ENCODE measurements around the gene TJAP1.
A peak's percentile ranks its signal among the peaks of the same experiment; 100 is the strongest.

TJAP1 gene

GRCh38 chr6:43477235-43478007 lies at the start of gene TJAP1:
Gene TJAP1, plus strand, starts transcription at chr6:43477570. Its CDS starts 21,432 bp downstream, at chr6:43499002.
- DNase-seq: peak; percentile 90

DNA sequence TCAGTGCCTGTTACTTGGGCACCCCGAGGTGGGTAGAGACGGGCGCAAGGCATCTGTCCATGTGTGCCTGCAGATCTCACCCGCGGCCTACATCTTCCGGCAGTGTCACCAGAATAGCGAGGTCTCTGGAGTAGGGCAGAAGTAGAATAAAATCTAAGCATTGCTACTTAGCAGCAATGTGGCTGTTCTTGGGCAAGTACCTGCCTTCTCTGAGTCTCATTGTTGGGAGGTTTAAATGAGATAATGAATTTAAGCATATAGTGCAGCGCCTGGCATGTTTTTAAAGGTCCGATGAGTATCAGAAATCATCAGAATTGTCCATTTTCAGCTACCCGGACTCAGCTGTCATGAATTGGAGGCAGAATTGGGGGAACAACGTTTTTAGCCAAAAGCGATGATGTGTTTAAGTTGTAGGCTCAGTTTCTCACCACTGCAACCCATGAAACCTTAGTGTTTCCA lies 49.2 kb upstream of the TJAP1 start:
- DNase-seq: peak; percentile 28

DNA sequence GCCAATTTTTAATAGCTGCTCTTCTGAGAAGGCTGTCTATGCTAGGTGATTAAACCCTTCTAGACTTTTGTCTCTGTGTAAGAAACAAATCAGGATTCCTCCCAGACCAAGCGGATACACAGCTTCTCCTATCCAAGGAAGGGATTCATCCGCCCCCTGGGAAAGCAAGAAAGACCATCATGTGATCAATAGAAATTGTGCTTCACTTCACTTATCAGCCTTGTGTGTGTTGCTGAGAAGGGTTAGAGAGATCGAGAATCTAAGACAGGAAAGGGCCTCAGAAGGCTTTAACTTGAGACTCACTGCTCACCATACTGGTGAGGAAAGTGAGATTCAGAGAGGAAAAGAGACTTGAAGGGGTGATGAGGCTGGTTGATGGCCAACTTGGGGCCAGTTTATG lies 48.5 kb upstream of the TJAP1 start:
- DNase-seq: no peak

- DNase-seq: no peak
Measured at GRCh38 chr6:43432009-43432945, 45.1 kb upstream of the TJAP1 start.

- DNase-seq: no peak
Measured at GRCh38 chr6:43433148-43433547, 44.2 kb upstream of the TJAP1 start.

- no peak for DNase-seq
Measured at GRCh38 chr6:43434001-43434840, 43.1 kb upstream of the TJAP1 start.

GRCh38 chr6:43434943-43435342 lies 42.4 kb upstream of the TJAP1 start:
- DNase-seq: no peak

- no peak for DNase-seq
Measured at GRCh38 chr6:43435682-43436437, 41.5 kb upstream of the TJAP1 start.

DNA sequence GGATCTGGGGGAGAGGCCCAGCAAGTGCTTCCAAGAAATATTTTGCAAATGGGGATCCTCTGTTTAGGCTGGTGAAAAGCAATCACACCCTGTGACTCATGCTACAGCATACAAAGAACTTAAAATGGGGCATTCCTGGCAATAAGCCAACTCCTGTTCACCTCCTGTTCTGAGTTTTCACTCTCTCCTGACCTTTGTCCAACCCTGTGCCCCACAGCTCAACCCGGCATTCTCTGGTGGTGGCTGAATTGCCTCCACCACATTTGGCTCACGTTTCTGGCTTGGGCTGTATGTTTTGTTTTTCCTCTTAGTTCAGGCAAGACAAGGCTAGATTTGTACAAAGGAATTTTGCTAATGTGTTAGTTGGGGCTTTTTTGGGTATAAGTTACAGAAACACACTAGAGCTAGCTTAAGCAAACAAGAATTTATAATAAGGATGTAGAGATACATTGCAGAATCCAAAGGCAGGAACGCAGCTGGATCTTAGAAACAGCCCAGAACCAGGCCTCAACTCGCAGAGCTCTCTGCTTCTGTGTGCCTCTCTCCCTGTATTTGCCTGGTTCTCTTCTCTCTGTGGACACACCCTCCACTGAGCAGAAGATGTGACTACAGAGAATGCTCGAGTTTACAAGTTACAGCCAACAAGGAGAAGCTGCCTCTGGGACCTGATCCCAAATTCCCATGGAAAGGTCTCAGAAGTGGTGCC lies 40.6 kb upstream of the TJAP1 start:
- DNase-seq: no peak

- no peak for DNase-seq
Measured at GRCh38 chr6:43437700-43438099, 39.7 kb upstream of the TJAP1 start.

GRCh38 chr6:43442935-43443334 lies 34.4 kb upstream of the TJAP1 start:
- no peak for DNase-seq

DNA sequence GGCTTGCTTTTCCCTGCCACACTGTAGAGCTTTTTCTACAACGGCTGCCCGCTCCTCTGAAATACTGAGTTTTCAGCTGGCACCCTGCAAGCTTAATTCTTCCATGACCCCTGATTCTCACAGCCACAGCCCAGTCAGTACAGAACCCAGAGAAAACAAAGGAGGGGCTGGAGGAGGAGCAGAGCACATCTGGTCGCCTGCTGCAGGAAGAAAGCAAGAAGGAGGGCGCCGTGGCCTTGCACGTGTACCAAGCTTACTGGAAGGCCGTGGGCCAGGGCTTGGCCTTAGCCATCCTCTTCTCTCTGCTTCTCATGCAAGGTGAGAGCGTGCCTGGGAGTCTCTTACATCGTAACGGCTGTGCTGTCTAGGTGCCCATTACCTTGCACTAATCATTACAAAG lies 33.3 kb upstream of the TJAP1 start:
- DNase-seq: no peak

GRCh38 chr6:43444582-43444981 lies 32.8 kb upstream of the TJAP1 start:
- DNase-seq: no peak

DNA sequence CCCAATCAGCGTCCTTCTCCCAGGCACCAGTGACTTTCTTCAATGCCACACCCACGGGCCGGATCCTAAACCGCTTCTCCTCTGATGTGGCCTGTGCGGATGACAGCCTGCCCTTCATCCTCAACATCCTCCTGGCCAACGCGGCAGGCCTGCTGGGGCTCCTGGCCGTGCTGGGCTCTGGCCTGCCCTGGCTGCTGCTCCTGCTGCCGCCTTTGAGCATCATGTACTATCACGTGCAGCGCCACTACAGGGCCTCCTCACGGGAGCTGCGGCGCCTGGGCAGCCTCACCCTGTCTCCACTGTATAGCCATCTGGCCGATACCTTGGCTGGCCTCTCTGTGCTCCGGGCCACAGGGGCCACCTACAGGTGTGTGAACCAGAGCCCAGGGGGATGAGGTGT lies 31.8 kb upstream of the TJAP1 start:
- DNase-seq: no peak

DNA sequence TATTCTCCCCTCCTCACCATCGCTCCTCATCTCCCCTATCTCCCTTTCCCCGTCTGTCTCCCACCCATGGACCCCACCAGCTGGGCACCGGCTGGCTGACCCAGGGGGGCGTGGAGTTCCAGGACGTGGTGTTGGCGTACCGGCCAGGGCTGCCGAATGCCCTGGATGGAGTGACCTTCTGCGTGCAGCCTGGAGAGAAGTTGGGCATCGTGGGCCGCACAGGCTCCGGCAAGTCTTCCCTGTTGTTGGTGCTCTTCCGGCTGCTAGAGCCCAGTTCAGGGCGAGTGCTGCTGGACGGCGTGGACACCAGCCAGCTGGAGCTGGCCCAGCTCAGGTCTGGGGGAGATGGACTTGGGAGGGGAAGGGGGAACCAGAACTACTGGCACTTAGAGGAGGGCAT lies 29.8 kb upstream of the TJAP1 start:
- no peak for DNase-seq

DNA sequence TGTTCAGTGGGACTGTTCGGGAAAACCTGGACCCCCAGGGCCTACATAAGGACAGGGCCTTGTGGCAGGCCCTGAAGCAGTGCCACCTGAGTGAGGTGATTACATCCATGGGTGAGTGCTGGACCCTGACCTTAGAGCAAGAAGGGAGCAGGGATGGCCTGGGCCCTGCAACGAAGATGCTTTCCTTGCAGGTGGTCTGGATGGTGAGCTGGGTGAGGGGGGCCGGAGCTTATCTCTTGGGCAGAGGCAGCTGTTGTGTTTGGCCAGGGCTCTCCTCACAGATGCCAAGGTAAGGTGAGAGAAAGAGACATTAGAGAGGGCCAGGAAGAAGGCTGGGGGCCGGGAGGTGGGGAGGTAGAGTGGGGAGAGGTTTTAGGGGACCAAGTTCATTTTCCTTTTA lies 28.5 kb upstream of the TJAP1 start:
- DNase-seq: no peak

DNA sequence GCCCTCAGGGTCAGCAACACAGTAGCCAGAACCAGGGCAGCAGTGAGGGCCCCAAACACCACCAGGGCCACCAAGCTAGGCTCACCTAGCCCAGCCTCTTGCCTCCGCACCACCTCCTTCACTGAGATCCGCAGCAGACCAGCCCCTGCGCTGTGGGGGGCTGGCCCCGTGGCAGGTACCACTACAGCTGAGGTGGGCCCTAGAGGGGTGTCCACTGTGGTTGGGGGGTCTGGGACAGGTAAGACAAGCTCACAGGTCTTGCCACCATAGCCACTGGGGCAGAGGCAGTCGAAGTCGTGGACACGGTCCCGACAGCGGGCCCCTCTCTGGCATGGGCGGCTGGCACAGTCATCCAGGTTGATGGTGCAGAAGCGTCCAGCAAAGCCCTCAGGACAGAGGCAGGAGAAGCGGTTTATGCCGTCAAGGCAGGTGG lies 26.7 kb upstream of the TJAP1 start:
- no peak for DNase-seq

- DNase-seq: no peak
Measured at GRCh38 chr6:43451348-43451747, 26.0 kb upstream of the TJAP1 start.

- DNase-seq: no peak
Measured at GRCh38 chr6:43451939-43452338, 25.4 kb upstream of the TJAP1 start.

DNA sequence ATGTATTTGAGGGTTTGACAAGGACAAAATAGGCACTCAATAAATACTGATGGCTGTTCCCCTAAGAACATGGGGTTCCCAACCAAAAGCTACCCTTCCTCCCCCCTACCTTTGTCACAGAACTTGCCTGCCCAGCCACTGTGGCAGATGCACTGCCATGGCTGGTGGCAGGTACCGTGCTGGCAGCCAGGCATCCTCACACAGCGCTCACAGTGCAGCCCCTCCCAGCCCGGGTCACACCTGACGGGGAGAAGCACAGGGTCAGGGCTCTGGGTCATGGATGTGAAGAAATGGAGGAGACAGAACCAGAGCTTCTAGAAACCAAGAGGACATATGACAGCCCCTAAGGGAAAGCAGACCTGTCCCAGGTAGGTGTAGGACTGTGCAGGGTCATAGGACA lies 24.5 kb upstream of the TJAP1 start:
- DNase-seq: no peak

DNA sequence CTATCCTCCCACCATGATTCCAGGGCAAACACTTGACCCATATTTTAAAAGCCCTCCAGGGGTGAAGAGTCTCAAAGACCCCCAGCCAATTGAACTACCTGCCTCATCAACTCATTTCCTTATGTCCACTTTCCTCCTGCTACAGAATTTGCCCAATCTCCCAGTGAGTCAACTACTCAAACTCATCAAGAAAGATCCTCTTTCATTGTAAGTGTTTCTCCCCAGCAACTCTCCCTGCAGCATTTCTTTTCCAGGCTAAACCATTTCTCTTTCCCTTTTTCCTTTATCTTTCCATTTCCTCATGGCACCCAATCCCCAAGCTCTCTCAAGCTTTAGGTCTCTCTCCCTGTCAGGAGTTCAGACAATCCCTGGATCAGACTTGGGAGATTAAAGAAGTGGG lies 23.5 kb upstream of the TJAP1 start:
- no peak for DNase-seq

- DNase-seq: peak; percentile 19
Measured at GRCh38 chr6:43454290-43454695, 23.1 kb upstream of the TJAP1 start.
